Eye (tissue), 1 donor: ENCODE data around the gene ARFRP1.
"Not testable (repeated sequence)": the region's sequence is repeated elsewhere in the genome, so short reads cannot be mapped to it uniquely, and the experiment has no call there.

Experiments
- DNase-seq: peaks from one replicate; pipeline ENCODE4 v3.0.0-alpha.2; 2015

Gene ARFRP1

GRCh38 chr20:63732118-63733095 is 24.6 kb upstream of the ARFRP1 start:
- DNase-seq, result no peak

GRCh38 chr20:63731410-63731809 is 23.6 kb upstream of the ARFRP1 start:
- DNase-seq, result no peak

- DNase-seq, result not testable (repeated sequence)
Measured at GRCh38 chr20:63730189-63730733, 22.5 kb upstream of the ARFRP1 start.

DNA sequence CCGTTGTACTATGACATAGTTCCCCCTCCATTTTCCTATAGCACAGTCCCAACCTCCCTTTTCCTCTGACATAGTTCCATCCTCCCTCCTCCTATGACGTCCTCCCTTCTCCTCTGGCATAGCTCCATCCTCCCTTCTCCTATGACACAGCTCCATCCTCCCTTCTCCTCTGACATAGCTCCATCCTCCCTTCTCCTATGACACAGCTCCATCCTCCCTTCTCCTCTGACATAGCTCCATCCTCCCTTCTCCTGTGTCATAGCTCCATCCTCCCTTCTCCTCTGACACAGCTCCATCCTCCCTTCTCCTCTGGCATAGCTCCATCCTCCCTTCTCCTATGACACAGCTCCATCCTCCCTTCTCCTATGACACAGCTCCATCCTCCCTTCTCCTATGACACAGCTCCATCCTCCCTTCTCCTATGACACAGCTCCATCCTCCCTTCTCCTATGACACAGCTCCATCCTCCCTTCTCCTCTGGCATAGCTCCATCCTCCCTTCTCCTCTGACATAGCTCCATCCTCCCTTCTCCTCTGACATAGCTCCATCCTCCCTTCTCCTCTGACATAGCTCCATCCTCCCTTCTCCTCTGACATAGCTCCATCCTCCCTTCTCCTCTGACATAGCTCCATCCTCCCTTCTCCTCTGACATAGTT is 15.3 kb upstream of the ARFRP1 start:
- not testable (repeated sequence) for DNase-seq

DNA sequence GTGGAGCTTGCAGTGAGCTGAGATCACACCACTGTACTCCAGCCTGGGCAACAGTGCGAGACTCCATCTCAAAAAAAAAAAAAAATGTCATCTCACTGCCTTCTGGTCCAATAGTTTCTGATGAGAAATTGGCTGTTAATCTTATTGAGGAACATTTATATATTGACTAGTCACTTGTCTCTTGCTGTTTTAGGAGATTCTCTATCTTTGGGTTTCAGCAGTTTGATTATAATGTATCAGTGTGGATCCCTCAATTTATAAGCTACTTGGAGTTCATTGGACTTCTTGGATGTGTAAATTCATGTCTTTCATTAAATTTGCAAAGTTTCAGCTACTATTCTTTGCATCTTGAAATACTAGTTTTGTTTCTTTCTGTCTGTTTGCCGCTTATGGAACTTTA is 11.2 kb upstream of the ARFRP1 start:
- DNase-seq, result no peak

GRCh38 chr20:63714858-63715257 is 7.1 kb upstream of the ARFRP1 start:
- no peak for DNase-seq

DNA sequence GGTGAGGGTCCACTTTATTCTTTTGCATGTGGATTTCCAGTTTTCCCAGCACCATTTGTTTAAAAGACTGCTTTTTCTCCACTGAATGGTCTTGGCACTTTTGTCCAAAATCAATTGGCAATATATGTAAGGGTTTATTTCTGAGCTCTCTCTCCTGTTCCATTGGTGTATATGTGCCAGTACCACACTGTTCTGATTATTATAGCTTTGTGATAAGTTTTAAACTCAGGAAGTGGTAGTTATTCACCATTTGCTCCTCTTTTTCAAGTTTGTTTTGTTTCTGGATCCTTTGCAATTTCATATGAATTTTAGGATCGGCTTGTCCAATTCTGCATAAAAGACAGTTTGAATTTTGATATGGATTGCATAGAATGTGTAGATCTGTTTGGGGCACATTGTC is 4.4 kb upstream of the ARFRP1 start:
- DNase-seq, result no peak

DNA sequence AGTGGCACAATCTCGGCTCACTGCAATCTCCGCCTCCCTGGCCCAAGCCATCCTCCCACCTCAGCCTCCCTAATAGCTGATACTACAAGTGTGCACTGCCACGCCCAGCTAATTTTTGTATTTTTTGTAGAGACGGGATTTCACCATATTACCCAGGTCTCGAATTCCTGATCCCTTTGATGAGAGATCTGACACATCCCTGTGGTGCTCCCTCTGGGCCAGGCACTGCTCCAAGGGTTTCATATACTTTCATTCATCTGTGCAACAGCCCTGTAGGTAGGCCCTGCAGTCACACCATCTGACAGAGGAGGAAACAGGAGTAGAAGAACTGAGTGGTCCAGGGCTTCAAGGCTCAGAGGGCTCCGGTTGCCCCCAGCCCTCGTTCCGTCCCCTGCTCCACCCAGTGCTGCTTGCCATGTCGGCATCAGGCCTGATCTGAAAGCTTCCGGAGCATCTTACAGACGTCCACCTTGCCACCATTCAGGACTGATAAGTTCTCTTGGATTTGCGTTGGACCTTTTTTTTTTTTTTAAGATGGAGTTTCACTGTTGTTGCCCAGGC is 3.4 kb upstream of the ARFRP1 start:
- DNase-seq, result no peak

- DNase-seq, result no peak
Measured at GRCh38 chr20:63709149-63709527, 1.4 kb upstream of the ARFRP1 start.

DNA sequence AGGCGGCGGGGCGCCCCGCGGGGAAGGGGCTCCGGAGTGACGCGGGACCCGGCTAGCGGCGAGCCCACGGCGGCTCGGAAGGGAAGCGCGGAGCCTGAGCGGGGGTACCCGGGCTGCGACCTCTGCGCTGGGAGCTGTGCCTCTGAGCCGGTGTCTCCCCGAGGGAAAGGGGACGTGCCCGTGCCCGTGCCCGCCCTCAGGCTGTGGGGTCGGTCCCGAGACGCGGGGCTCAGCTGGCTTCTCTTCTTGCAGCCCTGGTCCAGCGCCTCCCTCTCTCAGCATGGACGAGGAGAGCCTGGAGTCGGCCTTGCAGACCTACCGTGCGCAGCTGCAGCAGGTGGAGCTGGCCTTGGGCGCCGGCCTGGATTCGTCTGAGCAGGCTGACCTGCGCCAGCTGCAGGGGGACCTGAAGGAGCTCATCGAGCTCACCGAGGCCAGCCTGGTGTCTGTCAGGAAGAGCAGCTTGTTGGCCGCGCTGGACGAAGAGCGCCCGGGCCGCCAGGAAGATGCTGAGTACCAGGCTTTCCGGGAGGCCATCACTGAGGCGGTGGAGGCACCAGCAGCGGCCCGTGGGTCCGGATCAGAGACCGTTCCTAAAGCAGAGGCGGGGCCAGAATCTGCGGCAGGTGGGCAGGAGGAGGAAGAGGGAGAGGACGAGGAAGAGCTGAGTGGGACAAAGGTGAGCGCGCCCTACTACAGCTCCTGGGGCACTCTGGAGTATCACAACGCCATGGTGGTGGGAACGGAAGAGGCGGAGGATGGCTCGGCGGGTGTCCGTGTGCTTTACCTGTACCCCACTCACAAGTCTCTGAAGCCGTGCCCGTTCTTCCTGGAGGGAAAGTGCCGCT is 749 bp upstream of the ARFRP1 start:
- peak; percentile 48 for DNase-seq

- no peak for DNase-seq
Measured at GRCh38 chr20:63706852-63707557, 771 bp downstream of the ARFRP1 start.

GRCh38 chr20:63706027-63706695 is 1.6 kb downstream of the ARFRP1 start:
- no peak for DNase-seq

- DNase-seq, result no peak
Measured at GRCh38 chr20:63705232-63706026, 2.3 kb downstream of the ARFRP1 start.

GRCh38 chr20:63704749-63705117 is 3.0 kb downstream of the ARFRP1 start:
- DNase-seq, result no peak

GRCh38 chr20:63703976-63704748 is 3.6 kb downstream of the ARFRP1 start:
- DNase-seq, result no peak

GRCh38 chr20:63703471-63703975 is 4.3 kb downstream of the ARFRP1 start:
- no peak for DNase-seq

- DNase-seq, result no peak
Measured at GRCh38 chr20:63702751-63703470, 4.9 kb downstream of the ARFRP1 start.

- no peak for DNase-seq
Measured at GRCh38 chr20:63702036-63702665, 5.6 kb downstream of the ARFRP1 start.
